GM06990 (cell line): ENCODE results near the gene NYNRIN.

Experiments used
- DNase-seq: peaks from one replicate; pipeline ENCODE4 v3.0.0-alpha.2; 2011; ENCODE audit not compliant: insufficient read length; ENCODE audit errors: extremely low read depth
- H3K27me3 ChIP-seq: replicated peaks from 2 replicates; pipeline ENCODE4 v1.6.0; 2011; ENCODE audit warnings: low read length; ENCODE audit not compliant: control insufficient read depth, insufficient read depth
- H3K36me3 ChIP-seq: 2 replicates; pipeline ENCODE4 v1.5.1; 2011; ENCODE audit warnings: low read length; ENCODE audit not compliant: control insufficient read depth, insufficient read depth
- H3K4me3 ChIP-seq: replicated peaks from 2 replicates; pipeline ENCODE4 v1.5.1; 2011; ENCODE audit warnings: low read depth, mild to moderate bottlenecking, control low read depth, low read length
- TF ChIP-seq, protein P1 (sequence below): IDR thresholded peaks from 2 replicates; pipeline ENCODE4 v1.5.1; 2011; ENCODE audit warnings: low read length, control low read depth, mild to moderate bottlenecking, inconsistent platforms; ENCODE audit not compliant: insufficient read depth, poor library complexity, severe bottlenecking

NYNRIN gene

DNA sequence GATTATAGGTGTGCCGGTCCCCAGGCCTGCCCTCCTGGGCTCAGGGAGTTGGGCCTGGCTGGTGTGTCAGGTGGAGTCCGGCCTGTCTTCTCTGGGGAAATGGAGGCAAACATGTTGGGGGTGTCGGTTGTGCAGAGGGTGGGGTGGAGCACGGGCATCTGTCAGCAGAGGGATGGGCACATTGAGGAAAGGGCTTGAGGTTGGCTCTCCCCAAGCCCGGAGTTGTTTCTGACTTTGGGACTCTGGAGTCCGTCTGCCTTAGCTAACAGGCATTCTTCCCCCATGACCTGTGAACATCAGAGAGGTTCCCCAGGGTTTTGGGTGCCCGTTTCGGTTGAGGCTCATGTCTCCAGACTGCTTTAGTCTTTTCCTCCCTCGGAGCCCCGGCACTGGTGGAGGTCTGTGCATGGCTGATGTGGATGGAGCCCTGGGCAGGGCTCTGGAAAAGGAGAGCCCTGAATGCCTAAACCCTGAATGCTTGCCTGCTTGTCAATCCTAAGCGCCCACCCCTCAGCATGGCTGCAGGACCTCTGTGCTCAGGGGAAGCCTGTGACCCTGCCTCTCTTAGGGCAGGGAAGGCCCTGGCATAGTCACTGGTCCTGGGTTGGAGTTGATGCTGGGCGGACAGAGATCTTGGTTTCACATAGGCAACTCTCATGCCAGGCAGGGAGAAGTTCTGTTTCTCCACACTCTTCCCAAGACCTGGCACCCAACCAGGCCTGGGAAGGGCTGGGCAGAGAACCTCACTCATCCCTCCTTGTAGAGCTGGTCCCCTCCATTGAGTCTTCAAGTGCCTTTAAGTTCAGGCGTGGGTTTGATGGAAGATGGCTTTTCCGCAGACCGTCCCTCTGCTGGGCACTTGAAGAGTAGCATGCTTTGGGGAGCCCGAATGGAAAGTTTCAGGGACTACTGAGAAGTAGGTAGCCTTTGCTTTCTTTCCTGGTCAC is 12.9 kb downstream of the NYNRIN start:
- no peaks in the 10 kb centered on the region for H3K36me3 ChIP-seq
- DNase-seq, result no peak
- TF ChIP-seq, protein P1, sequence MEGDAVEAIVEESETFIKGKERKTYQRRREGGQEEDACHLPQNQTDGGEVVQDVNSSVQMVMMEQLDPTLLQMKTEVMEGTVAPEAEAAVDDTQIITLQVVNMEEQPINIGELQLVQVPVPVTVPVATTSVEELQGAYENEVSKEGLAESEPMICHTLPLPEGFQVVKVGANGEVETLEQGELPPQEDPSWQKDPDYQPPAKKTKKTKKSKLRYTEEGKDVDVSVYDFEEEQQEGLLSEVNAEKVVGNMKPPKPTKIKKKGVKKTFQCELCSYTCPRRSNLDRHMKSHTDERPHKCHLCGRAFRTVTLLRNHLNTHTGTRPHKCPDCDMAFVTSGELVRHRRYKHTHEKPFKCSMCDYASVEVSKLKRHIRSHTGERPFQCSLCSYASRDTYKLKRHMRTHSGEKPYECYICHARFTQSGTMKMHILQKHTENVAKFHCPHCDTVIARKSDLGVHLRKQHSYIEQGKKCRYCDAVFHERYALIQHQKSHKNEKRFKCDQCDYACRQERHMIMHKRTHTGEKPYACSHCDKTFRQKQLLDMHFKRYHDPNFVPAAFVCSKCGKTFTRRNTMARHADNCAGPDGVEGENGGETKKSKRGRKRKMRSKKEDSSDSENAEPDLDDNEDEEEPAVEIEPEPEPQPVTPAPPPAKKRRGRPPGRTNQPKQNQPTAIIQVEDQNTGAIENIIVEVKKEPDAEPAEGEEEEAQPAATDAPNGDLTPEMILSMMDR, result peak; percentile 78
- H3K27me3 ChIP-seq, result peaks cover 1% of the 10 kb centered on the region
- H3K4me3 ChIP-seq, result no peak overlapping the region

DNA sequence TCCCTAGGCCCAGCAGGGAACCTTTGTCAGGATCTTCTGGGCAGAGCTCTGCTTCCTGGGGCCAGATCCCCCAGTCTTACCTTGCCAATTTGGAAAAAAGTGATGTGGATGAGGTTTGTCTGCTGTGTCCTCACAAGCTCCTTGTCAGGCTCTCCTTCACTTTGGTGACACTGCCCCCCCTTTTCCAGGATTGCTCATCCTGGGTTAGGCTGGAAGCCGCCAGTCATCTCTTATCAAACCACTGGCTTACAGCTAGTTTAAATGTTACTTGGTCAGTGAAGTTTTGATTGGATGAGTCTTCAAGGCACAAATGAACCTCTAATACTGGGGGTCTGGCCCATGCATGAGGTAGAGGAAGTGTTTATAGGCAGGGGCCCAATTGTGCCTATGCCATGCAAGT is 15.3 kb downstream of the NYNRIN start:
- TF ChIP-seq, protein P1, result no peak
- Histone ChIP-seq H3K4me3 (no peak overlapping the region), H3K27me3 (peaks cover 1% of the 10 kb centered on the region), H3K36me3 (no peaks in the 10 kb centered on the region)
- DNase-seq, result no peak

DNA sequence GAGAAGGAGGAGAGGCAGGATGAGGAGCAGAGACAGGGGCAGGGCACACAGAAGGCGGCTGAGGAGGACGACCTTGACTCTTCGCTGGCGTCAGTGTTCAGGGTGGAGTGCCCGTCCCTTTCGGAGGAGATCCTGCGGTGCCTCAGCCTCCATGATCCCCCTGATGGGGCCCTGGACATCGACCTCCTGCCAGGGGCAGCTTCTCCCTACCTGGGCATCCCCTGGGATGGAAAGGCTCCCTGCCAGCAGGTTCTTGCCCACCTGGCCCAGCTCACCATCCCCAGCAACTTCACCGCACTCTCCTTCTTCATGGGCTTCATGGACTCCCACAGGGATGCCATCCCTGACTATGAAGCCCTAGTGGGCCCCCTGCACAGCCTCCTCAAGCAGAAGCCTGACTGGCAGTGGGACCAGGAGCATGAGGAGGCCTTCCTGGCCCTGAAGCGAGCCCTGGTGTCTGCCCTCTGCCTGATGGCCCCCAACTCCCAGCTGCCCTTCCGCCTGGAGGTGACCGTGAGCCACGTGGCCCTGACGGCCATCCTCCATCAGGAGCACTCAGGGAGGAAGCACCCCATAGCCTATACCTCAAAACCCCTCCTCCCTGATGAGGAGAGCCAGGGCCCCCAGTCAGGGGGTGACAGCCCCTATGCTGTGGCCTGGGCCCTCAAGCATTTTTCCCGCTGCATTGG is 16.1 kb downstream of the NYNRIN start:
- Histone ChIP-seq H3K27me3 (no peaks in the 10 kb centered on the region; the same call in none of the 2 replicates), H3K36me3 (no peaks in the 10 kb centered on the region), H3K4me3 (no peak overlapping the region)
- no peak for DNase-seq
- TF ChIP-seq, protein P1, result no peak

DNA sequence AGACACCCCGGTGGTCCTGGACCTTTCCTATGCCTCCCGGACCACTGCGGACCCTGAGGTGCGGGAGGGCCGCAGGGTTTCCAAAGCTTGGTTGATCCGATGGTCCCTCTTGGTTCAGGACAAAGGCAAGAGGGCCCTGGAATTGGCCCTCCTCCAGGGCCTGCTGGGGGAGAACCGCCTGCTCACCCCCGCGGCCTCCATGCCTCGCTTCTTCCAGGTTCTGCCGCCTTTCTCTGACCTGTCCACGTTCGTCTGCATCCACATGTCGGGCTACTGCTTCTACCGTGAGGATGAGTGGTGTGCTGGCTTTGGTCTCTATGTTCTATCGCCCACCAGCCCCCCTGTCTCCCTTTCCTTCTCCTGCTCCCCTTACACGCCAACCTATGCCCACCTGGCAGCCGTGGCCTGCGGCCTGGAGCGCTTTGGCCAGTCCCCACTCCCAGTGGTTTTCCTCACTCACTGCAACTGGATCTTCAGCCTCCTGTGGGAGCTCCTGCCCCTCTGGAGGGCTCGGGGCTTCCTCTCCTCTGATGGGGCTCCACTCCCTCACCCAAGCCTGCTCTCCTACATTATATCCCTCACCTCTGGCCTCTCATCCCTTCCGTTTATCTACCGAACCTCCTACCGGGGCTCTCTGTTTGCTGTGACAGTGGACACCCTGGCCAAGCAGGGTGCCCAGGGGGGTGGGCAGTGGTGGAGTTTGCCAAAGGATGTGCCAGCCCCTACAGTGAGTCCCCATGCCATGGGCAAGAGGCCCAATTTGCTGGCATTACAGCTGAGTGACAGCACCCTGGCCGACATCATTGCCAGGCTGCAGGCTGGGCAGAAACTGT is 16.8 kb downstream of the NYNRIN start:
- DNase-seq, result no peak
- no peak overlapping the region for H3K4me3 ChIP-seq
- no peaks in the 10 kb centered on the region for H3K36me3 ChIP-seq

More for the DNA sequence above, 16.8 kb downstream of the NYNRIN start:
- TF ChIP-seq, protein P1, result no peak
- no peaks in the 10 kb centered on the region; the same call in 1 of the 2 replicates for H3K27me3 ChIP-seq
